Sigmoid colon (tissue), 4 donors: Measurements from ENCODE around the gene ZNF644.

Source experiments
- CTCF ChIP-seq, 4 experiments: fragments of 450-650 bp in 3 of 4; fragments of 200-600 bp in 1 of 4; IDR thresholded peaks; one replicate each; pipeline ENCODE4 v1.5.1; 2016 to 2019; ENCODE audit warnings: antibody characterized with exemption in 4 of 4, mild to moderate bottlenecking in 3 of 4, moderate library complexity in 2 of 4
- POLR2A ChIP-seq, 2 donors: fragments of 450-650 bp; IDR thresholded peaks; one replicate each; pipeline ENCODE4 v1.6.1; 2016; ENCODE audit warnings: antibody characterized with exemption in 2 of 2, mild to moderate bottlenecking in 2 of 2, moderate library complexity in 2 of 2
- POLR2AphosphoS5 ChIP-seq, 4 donors: sonication (generic); formaldehyde crosslinking; IDR thresholded peaks; one replicate each; pipeline ENCODE4 v1.6.1; 2017; ENCODE audit warnings: antibody characterized with exemption in 4 of 4

GRCh38 chr1:90973897-90974798, 47.7 kb downstream of the ZNF644 start:
- no peak for TF ChIP-seq POLR2A (IDR thresholded peaks at IDR 0.05)
- no peak for TF ChIP-seq CTCF (IDR thresholded peaks at IDR 0.05)
- no peak for TF ChIP-seq POLR2AphosphoS5 (IDR thresholded peaks at IDR 0.05)
